OCI-LY7 (cell line): ENCODE results near the gene ACOXL. TPM values are rescaled to one million over a fixed set of nuclear protein-coding genes. Genes with fewer than 3 reads are reported as not detected.

Experiments
- BruUV-seq: library from RNA; stranded (reverse); fragments of 400-500 nt; replicated peaks from 2 replicates; lab custom pipeline; 2021; lab: Mats Ljungman, UMichigan
- CTCF ChIA-PET: fragments of 300-600 bp; sonication (Branson Sonifier 250); formaldehyde crosslinking; loops from one replicate; lab custom pipeline; 2022; ENCODE audit warnings: antibody characterized with exemption; ENCODE audit not compliant: unreplicated experiment; lab: Charles Lee
- POLR2A ChIA-PET: fragments of 300-600 bp; sonication (Branson Sonifier 250); formaldehyde crosslinking; loops from one replicate; lab custom pipeline; 2022; ENCODE audit warnings: antibody characterized with exemption; lab: Charles Lee
- DNase-seq: peaks from one replicate; pipeline ENCODE4 v3.0.0-alpha.2; 2015; ENCODE audit warnings: low spot score
- H2AFZ ChIP-seq: fragments of 200-600 bp; sonication (generic), shearing (Covaris generic); 2 replicates; pipeline ENCODE4 v1.6.1; 2014; ENCODE audit warnings: mild to moderate bottlenecking, antibody characterized with exemption, low read length, moderate library complexity
- H3K27ac ChIP-seq: fragments of 200-600 bp; sonication (generic); 2 replicates; pipeline ENCODE4 v1.5.1; 2014; ENCODE audit warnings: mixed run types, low read depth, mild to moderate bottlenecking, moderate library complexity, low read length, inconsistent platforms; ENCODE audit not compliant: poor library complexity, severe bottlenecking
- H3K36me3 ChIP-seq: fragments of 200-600 bp; sonication (generic); 2 replicates; pipeline ENCODE4 v1.6.1; 2014; ENCODE audit warnings: mild to moderate bottlenecking, antibody characterized with exemption, low read length, moderate library complexity, mixed read lengths; ENCODE audit not compliant: insufficient read depth
- H3K4me1 ChIP-seq: fragments of 200-600 bp; sonication (generic); 2 replicates; pipeline ENCODE4 v1.5.1; 2014; ENCODE audit warnings: mild to moderate bottlenecking, low read length; ENCODE audit not compliant: insufficient read depth, poor library complexity, severe bottlenecking
- H3K4me2 ChIP-seq: fragments of 200-600 bp; sonication (generic); 2 replicates; pipeline ENCODE4 v1.6.1; 2014; ENCODE audit warnings: mild to moderate bottlenecking, low read length
- H3K4me3 ChIP-seq: fragments of 200-600 bp; sonication (generic); 2 replicates; pipeline ENCODE4 v1.5.1; 2014; ENCODE audit warnings: mild to moderate bottlenecking, low read depth, low read length; ENCODE audit not compliant: poor library complexity, severe bottlenecking
- H3K79me2 ChIP-seq: fragments of 200-600 bp; sonication (generic); 2 replicates; pipeline ENCODE4 v1.6.1; 2016; ENCODE audit warnings: low read depth, mild to moderate bottlenecking, low read length, moderate library complexity, mixed read lengths; ENCODE audit not compliant: insufficient read depth
- H3K9me2 ChIP-seq: fragments of 200-600 bp; sonication (generic); 2 replicates; pipeline ENCODE4 v1.6.1; 2016; ENCODE audit warnings: mild to moderate bottlenecking, low read length, mixed read lengths; ENCODE audit not compliant: insufficient read depth
- H3K9me3 ChIP-seq: fragments of 200-600 bp; sonication (generic); 2 replicates; pipeline ENCODE4 v1.6.1; 2014; ENCODE audit warnings: mild to moderate bottlenecking, mixed run types, low read length, mixed read lengths
- H4K20me1 ChIP-seq: fragments of 200-600 bp; sonication (generic); 2 replicates; pipeline ENCODE4 v1.6.1; 2014; ENCODE audit warnings: mild to moderate bottlenecking, antibody characterized with exemption, low read length, moderate library complexity, mixed read lengths; ENCODE audit not compliant: insufficient read depth
- CTCF ChIP-seq: fragments of 200-600 bp; sonication (generic); conservative IDR thresholded peaks from 2 replicates; pipeline ENCODE4 v1.5.1; 2014; ENCODE audit warnings: mild to moderate bottlenecking, antibody characterized with exemption, low read length, moderate library complexity, mixed read lengths
- EZH2phosphoT487 ChIP-seq: fragments of 200-600 bp; sonication (generic); IDR thresholded peaks from 2 replicates; pipeline ENCODE4 v1.6.1; 2018; ENCODE audit warnings: low read depth, borderline replicate concordance, mild to moderate bottlenecking, mixed run types, antibody characterized with exemption, low read length, moderate library complexity, mixed read lengths
- intact Hi-C: fragments of 100-400 bp; cut with micrococcal nuclease; formaldehyde crosslinking; loops from one replicate; pipeline ENCODE4 v1.10.0; 2022; ENCODE audit not compliant: unreplicated experiment
- total RNA-seq, 2 experiments: library from RNA; depleted of rRNA in 1 of 2; stranded (reverse); fragments of >200 nt in 1 of 2; shearing (Covaris generic) in 1 of 2; gene quantifications; 2 replicates each; pipeline ENCODE4 v1.2.3, GENCODE V29; 2014 to 2022

The ACOXL gene
- total RNA-seq, 2 experiments from 2014 or later = 1.4 TPM; not detected in 1

GRCh38 chr2:110969696-110970095 is 237.3 kb downstream of the ACOXL start:
- H3K4me2 ChIP-seq = no peak overlapping the region
- POLR2A ChIA-PET = interaction anchor here (1.0 kb wide), 1 partner anchor 15 kb away, joined by 4 read pairs; no protein-coding TSS in a partner anchor
- H3K27ac ChIP-seq = no peak overlapping the region
- CTCF ChIA-PET = no interaction called here
- H3K9me3 ChIP-seq = no peaks in the 10 kb centered on the region
- BruUV-seq = no TSS peak
- no peaks in the 10 kb centered on the region for H3K36me3 ChIP-seq
- TF ChIP-seq EZH2phosphoT487 (no peak), CTCF (no peak)
- no peak overlapping the region for H2AFZ ChIP-seq
- H3K79me2 ChIP-seq = no peaks in the 10 kb centered on the region
- no peak overlapping the region for H3K4me3 ChIP-seq
- H3K9me2 ChIP-seq = no peaks in the 10 kb centered on the region
- no peaks in the 10 kb centered on the region for H3K4me1 ChIP-seq
- intact Hi-C loops = no loop called here
- H4K20me1 ChIP-seq = no peaks in the 10 kb centered on the region
- no peak for DNase-seq

GRCh38 chr2:110970201-110970600 is 237.8 kb downstream of the ACOXL start:
- Histone ChIP-seq H2AFZ (no peak overlapping the region), H3K36me3 (no peaks in the 10 kb centered on the region), H3K27ac (no peak overlapping the region), H3K4me2 (no peak overlapping the region), H3K4me1 (no peaks in the 10 kb centered on the region), H3K4me3 (no peak overlapping the region), H3K79me2 (no peaks in the 10 kb centered on the region), H3K9me3 (no peaks in the 10 kb centered on the region), H4K20me1 (no peaks in the 10 kb centered on the region), H3K9me2 (no peaks in the 10 kb centered on the region)
- no peak for DNase-seq
- TF ChIP-seq CTCF (no peak), EZH2phosphoT487 (no peak)
- intact Hi-C loops = no loop called here
- no TSS peak for BruUV-seq
- ChIA-PET CTCF (no interaction called here), POLR2A (interaction anchor here (1.0 kb wide), 1 partner anchor 15 kb away, joined by 4 read pairs; no protein-coding TSS in a partner anchor)

DNA sequence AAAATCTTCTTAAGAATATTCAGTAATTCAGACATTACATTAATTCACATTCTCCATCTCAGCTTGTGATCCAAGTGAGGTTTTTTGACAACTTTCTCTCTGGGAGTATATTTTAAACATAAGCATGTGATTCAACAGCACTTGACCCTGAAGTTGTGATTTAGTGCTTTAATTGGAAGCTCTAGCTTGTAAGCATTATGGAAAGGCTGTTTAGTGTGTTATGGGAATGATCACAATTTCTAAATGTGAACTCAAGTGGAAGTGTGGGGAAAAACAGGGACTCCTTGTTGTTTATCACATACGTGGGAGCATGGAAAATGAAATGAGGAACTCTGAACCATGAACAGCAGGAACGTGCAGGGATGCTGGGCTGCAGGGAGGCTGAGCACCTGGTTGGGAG is 239.4 kb downstream of the ACOXL start:
- Histone ChIP-seq H3K36me3 (no peaks in the 10 kb centered on the region), H3K79me2 (no peaks in the 10 kb centered on the region), H3K27ac (no peak overlapping the region), H3K4me3 (no peak overlapping the region), H3K9me2 (no peaks in the 10 kb centered on the region), H4K20me1 (no peaks in the 10 kb centered on the region), H3K9me3 (no peaks in the 10 kb centered on the region), H3K4me2 (no peak overlapping the region), H2AFZ (no peak overlapping the region), H3K4me1 (no peaks in the 10 kb centered on the region)
- CTCF ChIA-PET = no interaction called here
- DNase-seq = no peak
- intact Hi-C loops = no loop called here
- TF ChIP-seq CTCF (no peak), EZH2phosphoT487 (no peak)
- no TSS peak for BruUV-seq
- POLR2A ChIA-PET = no interaction called here
